Muscle of back (tissue), 11 donors: Measurements from ENCODE around the gene SEMA3D. TPM values are rescaled to one million over a fixed set of nuclear protein-coding genes. Genes with fewer than 3 reads are reported as not detected.
"Not testable (repeated sequence)": the region's sequence is repeated elsewhere in the genome, so short reads cannot be mapped to it uniquely, and the experiment has no call there.

ENCODE experiments used
- DNase-seq, 3 donors: peaks; one replicate each; pipeline versions ENCODE4 v3.0.0 to v3.0.0-alpha.2; 2013
- polyA plus RNA-seq, 10 donors: library from polyadenylated mRNA; unstranded; fragments of 120-200 nt; gene quantifications; one replicate each; pipeline ENCODE4 v1.2.1, GENCODE V29; 2013; ENCODE audit not compliant: insufficient read length in 10 of 10

The SEMA3D gene
- polyA plus RNA-seq, 10 donors = 8.5 to 55.5 (median 12.4) TPM

GRCh38 chr7:84997626-84998025, 189.2 kb downstream of the SEMA3D start:
- no peak for DNase-seq

- not testable (repeated sequence) for DNase-seq
These were observed 193.9 kb downstream of the SEMA3D start for GRCh38 chr7:84992954-84993353.

DNA sequence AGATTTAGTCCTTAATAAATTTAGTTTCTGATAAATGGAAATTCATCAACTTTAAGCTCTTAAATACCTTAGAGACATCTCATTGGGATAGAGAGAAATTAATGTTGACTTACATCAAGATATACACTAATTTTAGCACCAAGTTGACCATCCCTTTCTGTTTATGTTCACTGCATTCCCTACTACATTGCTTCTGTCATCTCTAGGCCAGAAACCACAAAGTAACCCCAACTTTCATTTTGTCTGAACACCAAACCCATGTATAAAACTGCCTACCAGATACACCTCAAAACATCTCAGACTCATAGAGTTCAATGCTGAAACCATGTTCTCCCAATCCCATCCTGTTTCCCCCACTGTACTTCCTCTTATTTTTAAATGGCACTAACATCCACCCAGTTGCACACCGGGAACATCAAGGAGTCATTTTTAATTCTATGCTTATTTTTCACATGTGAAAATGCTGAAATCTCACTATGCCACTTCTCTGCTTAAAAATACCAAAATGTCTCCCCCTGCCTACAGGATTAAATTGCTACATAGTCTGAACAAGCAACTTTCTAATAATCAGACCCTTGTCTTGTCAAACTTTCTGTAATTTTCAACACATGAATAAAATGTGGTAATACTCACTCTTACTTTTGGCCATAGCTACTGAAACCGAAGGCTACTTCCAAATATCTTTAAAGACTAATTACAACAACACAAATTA, 201.6 kb downstream of the SEMA3D start:
- no peak for DNase-seq

- no peak for DNase-seq
These were observed 204.7 kb downstream of the SEMA3D start for GRCh38 chr7:84982199-84982598.

- DNase-seq = no peak
These were observed 205.5 kb downstream of the SEMA3D start for GRCh38 chr7:84981055-84981976.

DNA sequence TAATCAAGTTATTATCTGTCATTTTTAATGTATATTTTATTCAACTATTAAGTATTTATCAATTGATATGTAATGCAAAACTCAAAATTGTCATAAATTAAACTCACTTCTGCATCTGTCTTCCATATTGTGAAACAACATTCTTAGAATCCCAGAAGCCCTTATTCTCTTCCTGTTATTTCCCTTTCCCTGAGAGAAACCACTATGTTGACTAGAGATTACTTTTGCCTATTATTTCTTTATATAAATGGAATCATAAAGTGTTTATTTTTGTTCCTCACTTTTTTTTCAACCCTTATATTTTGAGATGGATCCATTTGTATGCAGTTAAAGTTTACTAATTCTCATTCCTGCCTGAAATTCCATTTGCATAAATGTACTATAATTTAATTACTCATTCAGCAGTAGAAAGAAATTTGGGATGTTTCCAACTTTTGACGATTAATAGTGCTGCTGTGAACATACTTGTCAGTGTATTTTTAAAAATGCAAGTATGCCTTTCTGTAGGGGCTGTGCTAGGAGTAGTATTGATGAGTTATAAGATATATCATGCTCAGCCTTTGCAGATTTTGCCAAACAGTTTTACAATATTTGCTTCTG, 211.2 kb downstream of the SEMA3D start:
- DNase-seq = peak in 1 of 3 donors; percentile 62

- DNase-seq = no peak
These were observed 215.5 kb downstream of the SEMA3D start for GRCh38 chr7:84971360-84971759.

GRCh38 chr7:84970670-84971069, 216.2 kb downstream of the SEMA3D start:
- no peak for DNase-seq

GRCh38 chr7:84953234-84953633, 233.6 kb downstream of the SEMA3D start:
- DNase-seq = no peak

- no peak for DNase-seq
These were observed 236.0 kb downstream of the SEMA3D start for GRCh38 chr7:84950836-84951235.

DNA sequence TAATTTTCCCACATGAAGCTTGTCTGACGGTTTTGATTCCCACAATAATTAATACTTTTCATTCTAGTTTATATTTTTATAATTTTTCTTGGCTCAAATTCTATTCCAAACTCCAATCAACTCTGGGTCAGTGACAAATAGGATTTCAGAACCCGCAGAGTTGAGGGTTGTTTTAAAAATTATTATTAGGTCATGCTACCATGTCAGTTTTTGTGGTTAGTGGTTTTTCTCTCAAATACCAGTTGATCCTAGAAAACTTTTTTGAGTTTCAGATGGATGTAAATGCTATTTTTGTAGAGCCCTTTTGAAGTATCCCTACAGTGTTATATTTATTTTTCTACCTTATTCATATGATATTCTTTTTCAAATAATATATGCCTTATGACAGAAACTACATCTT, 237.4 kb downstream of the SEMA3D start:
- no peak for DNase-seq

GRCh38 chr7:84949067-84949466, 237.8 kb downstream of the SEMA3D start:
- no peak for DNase-seq

DNA sequence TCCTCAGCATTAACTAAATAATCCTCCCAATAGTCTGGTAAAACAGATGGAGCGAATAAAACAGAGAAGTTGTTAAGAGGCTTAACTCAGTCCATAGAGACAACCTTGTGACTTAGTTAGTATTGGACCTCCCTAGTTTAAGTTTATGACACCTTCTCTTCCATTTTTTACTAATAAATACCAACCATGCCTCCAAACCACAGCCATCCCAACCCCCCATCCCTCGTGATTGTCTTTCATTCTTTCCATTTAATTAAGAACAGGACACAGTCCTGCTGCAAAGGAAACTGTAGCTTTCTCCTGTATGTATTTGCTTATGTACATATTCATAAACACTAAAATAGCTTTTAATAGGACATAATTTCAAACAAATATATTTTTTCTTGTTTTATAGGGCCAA, 238.2 kb downstream of the SEMA3D start:
- peak in 2 of 3 donors; percentile 18 to 45 for DNase-seq

DNA sequence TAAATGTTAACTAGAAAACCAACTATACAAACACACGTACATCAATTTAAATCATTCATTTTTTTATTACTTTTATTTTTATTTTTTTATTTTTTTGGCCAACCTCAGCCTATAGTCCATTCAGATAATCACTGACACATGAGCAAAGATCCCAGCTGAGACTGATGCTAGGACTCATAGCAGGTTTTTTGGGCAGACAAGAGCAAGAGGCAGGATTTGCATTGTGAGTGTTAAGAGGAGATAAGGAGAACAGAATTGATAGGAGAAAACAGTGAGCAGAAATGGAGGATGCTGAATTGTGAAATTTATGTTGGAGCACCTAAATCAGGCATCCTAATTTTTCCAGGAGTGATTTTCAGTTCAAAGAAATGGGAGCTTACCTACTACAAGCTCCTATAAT, 240.3 kb downstream of the SEMA3D start:
- DNase-seq = no peak
